GM12864 (cell line): ENCODE data around the gene MAPT.

Experiments
- DNase-seq: peaks from one replicate; pipeline ENCODE4 v3.0.0-alpha.2; 2011; ENCODE audit warnings: low read depth
- H3K4me3 ChIP-seq: 2 replicates; pipeline ENCODE4 v1.5.1; 2011; ENCODE audit warnings: mild to moderate bottlenecking, low read depth, low read length, control low read depth
- TF ChIP-seq, protein P1 (sequence below): IDR thresholded peaks from 2 replicates; pipeline ENCODE4 v1.5.1; 2011; ENCODE audit warnings: low read depth, mild to moderate bottlenecking, moderate library complexity, low read length, control low read depth, inconsistent platforms; ENCODE audit errors: missing control alignments

MAPT gene

DNA sequence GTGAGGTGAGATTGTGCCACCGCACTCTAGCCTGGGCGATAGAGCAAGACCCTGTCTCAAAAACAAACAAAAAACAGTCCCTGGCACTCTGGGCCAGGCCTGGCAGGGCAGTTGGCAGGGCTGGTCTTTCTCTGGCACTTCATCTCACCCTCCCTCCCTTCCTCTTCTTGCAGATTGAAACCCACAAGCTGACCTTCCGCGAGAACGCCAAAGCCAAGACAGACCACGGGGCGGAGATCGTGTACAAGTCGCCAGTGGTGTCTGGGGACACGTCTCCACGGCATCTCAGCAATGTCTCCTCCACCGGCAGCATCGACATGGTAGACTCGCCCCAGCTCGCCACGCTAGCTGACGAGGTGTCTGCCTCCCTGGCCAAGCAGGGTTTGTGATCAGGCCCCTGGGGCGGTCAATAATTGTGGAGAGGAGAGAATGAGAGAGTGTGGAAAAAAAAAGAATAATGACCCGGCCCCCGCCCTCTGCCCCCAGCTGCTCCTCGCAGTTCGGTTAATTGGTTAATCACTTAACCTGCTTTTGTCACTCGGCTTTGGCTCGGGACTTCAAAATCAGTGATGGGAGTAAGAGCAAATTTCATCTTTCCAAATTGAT, 129.5 kb downstream of the MAPT start:
- H3K4me3 ChIP-seq, result no peak overlapping the region
- TF ChIP-seq, protein P1, sequence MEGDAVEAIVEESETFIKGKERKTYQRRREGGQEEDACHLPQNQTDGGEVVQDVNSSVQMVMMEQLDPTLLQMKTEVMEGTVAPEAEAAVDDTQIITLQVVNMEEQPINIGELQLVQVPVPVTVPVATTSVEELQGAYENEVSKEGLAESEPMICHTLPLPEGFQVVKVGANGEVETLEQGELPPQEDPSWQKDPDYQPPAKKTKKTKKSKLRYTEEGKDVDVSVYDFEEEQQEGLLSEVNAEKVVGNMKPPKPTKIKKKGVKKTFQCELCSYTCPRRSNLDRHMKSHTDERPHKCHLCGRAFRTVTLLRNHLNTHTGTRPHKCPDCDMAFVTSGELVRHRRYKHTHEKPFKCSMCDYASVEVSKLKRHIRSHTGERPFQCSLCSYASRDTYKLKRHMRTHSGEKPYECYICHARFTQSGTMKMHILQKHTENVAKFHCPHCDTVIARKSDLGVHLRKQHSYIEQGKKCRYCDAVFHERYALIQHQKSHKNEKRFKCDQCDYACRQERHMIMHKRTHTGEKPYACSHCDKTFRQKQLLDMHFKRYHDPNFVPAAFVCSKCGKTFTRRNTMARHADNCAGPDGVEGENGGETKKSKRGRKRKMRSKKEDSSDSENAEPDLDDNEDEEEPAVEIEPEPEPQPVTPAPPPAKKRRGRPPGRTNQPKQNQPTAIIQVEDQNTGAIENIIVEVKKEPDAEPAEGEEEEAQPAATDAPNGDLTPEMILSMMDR, result no peak
- DNase-seq, result no peak

- H3K4me3 ChIP-seq, result no peak overlapping the region
- DNase-seq, result no peak
- TF ChIP-seq, protein P1, result no peak
Measured at GRCh38 chr17:46024590-46024989, 130.2 kb downstream of the MAPT start.

DNA sequence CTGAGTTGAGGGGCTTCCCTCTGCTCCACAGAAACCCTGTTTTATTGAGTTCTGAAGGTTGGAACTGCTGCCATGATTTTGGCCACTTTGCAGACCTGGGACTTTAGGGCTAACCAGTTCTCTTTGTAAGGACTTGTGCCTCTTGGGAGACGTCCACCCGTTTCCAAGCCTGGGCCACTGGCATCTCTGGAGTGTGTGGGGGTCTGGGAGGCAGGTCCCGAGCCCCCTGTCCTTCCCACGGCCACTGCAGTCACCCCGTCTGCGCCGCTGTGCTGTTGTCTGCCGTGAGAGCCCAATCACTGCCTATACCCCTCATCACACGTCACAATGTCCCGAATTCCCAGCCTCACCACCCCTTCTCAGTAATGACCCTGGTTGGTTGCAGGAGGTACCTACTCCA, 130.7 kb downstream of the MAPT start:
- no peak overlapping the region for H3K4me3 ChIP-seq
- TF ChIP-seq, protein P1, result no peak
- DNase-seq, result no peak

GRCh38 chr17:46025510-46026165, 131.3 kb downstream of the MAPT start:
- H3K4me3 ChIP-seq, result no peak overlapping the region
- no peak for DNase-seq
- TF ChIP-seq, protein P1, result no peak

DNA sequence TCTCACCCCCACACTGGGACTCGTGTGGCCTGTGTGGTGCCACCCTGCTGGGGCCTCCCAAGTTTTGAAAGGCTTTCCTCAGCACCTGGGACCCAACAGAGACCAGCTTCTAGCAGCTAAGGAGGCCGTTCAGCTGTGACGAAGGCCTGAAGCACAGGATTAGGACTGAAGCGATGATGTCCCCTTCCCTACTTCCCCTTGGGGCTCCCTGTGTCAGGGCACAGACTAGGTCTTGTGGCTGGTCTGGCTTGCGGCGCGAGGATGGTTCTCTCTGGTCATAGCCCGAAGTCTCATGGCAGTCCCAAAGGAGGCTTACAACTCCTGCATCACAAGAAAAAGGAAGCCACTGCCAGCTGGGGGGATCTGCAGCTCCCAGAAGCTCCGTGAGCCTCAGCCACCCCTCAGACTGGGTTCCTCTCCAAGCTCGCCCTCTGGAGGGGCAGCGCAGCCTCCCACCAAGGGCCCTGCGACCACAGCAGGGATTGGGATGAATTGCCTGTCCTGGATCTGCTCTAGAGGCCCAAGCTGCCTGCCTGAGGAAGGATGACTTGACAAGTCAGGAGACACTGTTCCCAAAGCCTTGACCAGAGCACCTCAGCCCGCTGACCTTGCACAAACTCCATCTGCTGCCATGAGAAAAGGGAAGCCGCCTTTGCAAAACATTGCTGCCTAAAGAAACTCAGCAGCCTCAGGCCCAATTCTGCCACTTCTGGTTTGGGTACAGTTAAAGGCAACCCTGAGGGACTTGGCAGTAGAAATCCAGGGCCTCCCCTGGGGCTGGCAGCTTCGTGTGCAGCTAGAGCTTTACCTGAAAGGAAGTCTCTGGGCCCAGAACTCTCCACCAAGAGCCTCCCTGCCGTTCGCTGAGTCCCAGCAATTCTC, 132.1 kb downstream of the MAPT start:
- TF ChIP-seq, protein P1, result no peak
- DNase-seq, result no peak
- no peak overlapping the region for H3K4me3 ChIP-seq

DNA sequence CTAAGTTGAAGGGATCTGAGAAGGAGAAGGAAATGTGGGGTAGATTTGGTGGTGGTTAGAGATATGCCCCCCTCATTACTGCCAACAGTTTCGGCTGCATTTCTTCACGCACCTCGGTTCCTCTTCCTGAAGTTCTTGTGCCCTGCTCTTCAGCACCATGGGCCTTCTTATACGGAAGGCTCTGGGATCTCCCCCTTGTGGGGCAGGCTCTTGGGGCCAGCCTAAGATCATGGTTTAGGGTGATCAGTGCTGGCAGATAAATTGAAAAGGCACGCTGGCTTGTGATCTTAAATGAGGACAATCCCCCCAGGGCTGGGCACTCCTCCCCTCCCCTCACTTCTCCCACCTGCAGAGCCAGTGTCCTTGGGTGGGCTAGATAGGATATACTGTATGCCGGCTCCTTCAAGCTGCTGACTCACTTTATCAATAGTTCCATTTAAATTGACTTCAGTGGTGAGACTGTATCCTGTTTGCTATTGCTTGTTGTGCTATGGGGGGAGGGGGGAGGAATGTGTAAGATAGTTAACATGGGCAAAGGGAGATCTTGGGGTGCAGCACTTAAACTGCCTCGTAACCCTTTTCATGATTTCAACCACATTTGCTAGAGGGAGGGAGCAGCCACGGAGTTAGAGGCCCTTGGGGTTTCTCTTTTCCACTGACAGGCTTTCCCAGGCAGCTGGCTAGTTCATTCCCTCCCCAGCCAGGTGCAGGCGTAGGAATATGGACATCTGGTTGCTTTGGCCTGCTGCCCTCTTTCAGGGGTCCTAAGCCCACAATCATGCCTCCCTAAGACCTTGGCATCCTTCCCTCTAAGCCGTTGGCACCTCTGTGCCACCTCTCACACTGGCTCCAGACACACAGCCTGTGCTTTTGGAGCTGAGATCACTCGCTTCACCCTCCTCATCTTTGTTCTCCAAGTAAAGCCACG, 133.0 kb downstream of the MAPT start:
- TF ChIP-seq, protein P1, result no peak
- H3K4me3 ChIP-seq, result no peak overlapping the region
- no peak for DNase-seq
